ENCODE data around the gene CES3. TPM values are rescaled to one million over a fixed set of nuclear protein-coding genes. Genes with fewer than 3 reads are reported as not detected.
"Not testable (repeated sequence)": the region's sequence is repeated elsewhere in the genome, so short reads cannot be mapped to it uniquely, and the experiment has no call there.

Gene CES3
- polyA plus RNA-seq, 2 donors, result 1.8 to 4.8 TPM

DNA sequence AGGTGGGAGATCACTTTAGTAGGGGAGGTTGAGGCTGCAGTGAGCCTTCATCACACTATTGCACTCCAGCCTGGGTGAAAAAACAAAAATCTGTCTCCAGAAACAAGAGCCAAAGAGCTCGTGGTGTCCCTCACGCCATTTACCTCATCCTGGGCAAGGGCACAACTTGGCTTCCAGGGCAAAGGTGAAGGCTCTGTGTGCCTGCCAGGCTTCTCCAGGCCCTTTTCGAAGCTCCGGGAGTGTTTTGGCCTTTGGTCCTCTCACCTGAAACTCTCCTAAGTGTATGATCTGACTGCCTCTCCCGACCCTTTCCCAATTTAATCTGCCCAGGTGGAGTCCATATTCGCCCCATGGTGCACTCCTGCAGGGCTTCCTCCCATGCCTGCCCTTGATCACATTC lies 11.6 kb upstream of the CES3 start:
- Histone ChIP-seq H3K27ac (ENCODE audit: low read depth in 2 of 2, low read length in 1 of 2) (no peak overlapping the region), H3K4me3 (ENCODE audit: low read depth in 1 of 2, low read length in 2 of 2) (no peak overlapping the region), H3K36me3 (ENCODE audit: control insufficient read depth in 2 of 2, insufficient read depth in 2 of 2, low read length in 1 of 2) (no peaks in the 10 kb centered on the region), H3K27me3 (ENCODE audit: control insufficient read depth in 1 of 2, insufficient read depth in 2 of 2, low read length in 2 of 2) (no peaks in the 10 kb centered on the region), H3K4me1 (ENCODE audit: control insufficient read depth in 2 of 2, insufficient read depth in 2 of 2, low read length in 1 of 2) (peaks cover 0 to 10% of the 10 kb centered on the region in 2 donors), H3K9me3 (ENCODE audit: control insufficient read depth in 2 of 2, insufficient read depth in 1 of 2, low read depth in 1 of 2, low read length in 1 of 2) (no peaks in the 10 kb centered on the region)
- 77 to 80% methylated on average over 6 of the region's 6 CpGs for WGBS, 2 donors

DNA sequence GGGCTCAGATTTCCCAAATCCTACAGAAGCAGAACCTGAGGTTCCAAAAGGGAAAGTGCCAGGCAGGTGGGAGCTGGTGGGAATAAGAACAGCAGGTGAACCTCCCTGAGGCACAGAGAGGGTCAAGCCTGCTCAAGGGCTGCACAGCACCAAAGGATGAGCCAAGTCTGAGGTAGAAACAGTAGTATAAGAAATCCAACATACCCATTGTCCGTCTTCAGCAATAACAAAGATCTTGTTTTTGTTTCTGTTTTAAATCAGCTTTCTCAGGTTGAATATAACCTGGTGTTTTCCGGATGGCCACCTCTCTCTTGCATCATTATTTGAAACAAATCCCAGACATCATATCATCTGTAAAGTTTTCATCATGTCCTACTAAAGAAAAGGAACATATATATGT lies 10.6 kb upstream of the CES3 start:
- Histone ChIP-seq H3K9me3 (ENCODE audit: control insufficient read depth in 2 of 2, insufficient read depth in 1 of 2, low read depth in 1 of 2, low read length in 1 of 2) (no peaks in the 10 kb centered on the region), H3K4me1 (ENCODE audit: control insufficient read depth in 2 of 2, insufficient read depth in 2 of 2, low read length in 1 of 2) (peaks cover 0 to 10% of the 10 kb centered on the region in 2 donors), H3K4me3 (ENCODE audit: low read depth in 1 of 2, low read length in 2 of 2) (no peak overlapping the region), H3K27me3 (ENCODE audit: control insufficient read depth in 1 of 2, insufficient read depth in 2 of 2, low read length in 2 of 2) (no peaks in the 10 kb centered on the region), H3K36me3 (ENCODE audit: control insufficient read depth in 2 of 2, insufficient read depth in 2 of 2, low read length in 1 of 2) (no peaks in the 10 kb centered on the region), H3K27ac (ENCODE audit: low read depth in 2 of 2, low read length in 1 of 2) (no peak overlapping the region)
- 73 to 76% methylated on average over 2 of the region's 2 CpGs for WGBS, 2 donors

DNA sequence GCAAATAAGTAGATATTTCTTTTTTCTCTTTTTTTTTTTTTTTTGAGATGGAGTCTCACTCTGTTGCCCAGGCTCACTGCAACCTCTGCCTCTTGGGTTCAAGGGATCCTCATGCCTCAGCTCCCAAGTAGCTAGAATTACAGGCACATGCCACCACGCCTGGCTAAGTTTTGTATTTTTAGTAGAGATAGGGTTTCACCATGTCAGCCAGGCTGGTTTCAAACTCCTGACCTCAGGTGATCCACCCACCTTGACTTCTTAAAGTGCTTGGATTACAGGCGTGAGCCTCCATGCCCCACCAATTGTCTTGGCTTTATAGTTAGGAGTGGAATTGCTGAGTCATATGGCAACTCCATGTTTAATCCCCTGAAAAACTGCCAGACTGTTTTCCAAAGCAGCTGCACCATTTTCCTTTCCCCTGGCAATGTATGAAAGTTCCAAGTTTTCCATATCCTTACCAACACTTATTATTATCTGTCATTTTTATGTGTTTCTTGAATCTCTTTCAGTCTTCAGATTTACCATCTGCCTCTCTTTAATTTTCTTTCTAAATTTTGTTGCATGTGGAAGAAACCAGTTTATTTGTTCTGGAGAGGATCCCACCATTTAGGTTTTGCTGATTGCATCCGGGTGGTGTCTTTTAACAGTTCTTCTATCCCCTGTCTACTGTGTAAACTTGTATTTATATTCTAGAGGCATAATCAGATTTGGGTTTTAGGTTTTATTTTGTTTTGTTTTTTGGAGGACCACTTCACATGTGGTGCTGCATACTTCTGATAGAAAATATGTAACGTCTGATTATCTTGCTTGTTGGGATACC lies 9.9 kb upstream of the CES3 start:
- Histone ChIP-seq H3K9me3 (ENCODE audit: control insufficient read depth in 2 of 2, insufficient read depth in 1 of 2, low read depth in 1 of 2, low read length in 1 of 2) (no peaks in the 10 kb centered on the region), H3K27me3 (ENCODE audit: control insufficient read depth in 1 of 2, insufficient read depth in 2 of 2, low read length in 2 of 2) (no peaks in the 10 kb centered on the region), H3K4me3 (ENCODE audit: low read depth in 1 of 2, low read length in 2 of 2) (no peak overlapping the region), H3K4me1 (ENCODE audit: control insufficient read depth in 2 of 2, insufficient read depth in 2 of 2, low read length in 1 of 2) (peaks cover 0 to 10% of the 10 kb centered on the region in 2 donors), H3K27ac (ENCODE audit: low read depth in 2 of 2, low read length in 1 of 2) (no peak overlapping the region), H3K36me3 (ENCODE audit: control insufficient read depth in 2 of 2, insufficient read depth in 2 of 2, low read length in 1 of 2) (no peaks in the 10 kb centered on the region)
- 71 to 76% methylated on average over 4 of the region's 4 CpGs for WGBS, 2 donors

DNA sequence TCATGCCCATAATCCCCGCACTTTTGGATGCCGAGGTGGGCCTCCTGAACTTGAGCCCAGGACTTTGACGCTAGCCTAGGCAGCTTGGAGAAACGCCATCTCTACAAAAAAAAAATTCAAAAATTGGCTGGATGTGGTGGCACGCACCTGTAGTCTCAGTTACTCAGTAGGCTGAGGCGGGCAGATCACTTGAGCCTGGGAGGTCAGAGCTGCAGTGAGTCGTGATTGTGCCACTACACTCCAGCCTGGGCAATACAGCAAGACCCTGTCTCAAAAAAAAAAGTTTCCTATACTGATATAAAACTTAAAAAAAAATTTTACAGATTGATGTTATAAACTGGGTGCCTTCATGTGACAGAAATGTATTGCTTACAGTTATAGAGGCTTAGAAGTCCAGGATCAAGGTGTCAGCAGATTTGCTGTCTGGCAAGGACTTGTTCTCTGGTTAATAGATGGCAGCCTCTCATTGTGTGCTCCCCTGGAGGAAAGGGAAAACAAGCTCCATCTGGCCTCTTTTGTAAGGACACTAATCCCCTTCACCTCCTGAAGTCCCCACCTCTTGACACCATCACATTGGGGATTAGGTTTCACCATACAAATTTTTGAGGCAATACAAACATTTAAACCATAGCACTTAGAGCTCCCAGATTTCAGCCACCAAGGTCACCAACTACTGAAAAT lies 8.5 kb upstream of the CES3 start:
- Histone ChIP-seq H3K9me3 (ENCODE audit: control insufficient read depth in 2 of 2, insufficient read depth in 1 of 2, low read depth in 1 of 2, low read length in 1 of 2) (no peaks in the 10 kb centered on the region), H3K4me3 (ENCODE audit: low read depth in 1 of 2, low read length in 2 of 2) (no peak overlapping the region), H3K27me3 (ENCODE audit: control insufficient read depth in 1 of 2, insufficient read depth in 2 of 2, low read length in 2 of 2) (no peaks in the 10 kb centered on the region), H3K27ac (ENCODE audit: low read depth in 2 of 2, low read length in 1 of 2) (no peak overlapping the region), H3K36me3 (ENCODE audit: control insufficient read depth in 2 of 2, insufficient read depth in 2 of 2, low read length in 1 of 2) (no peaks in the 10 kb centered on the region), H3K4me1 (ENCODE audit: control insufficient read depth in 2 of 2, insufficient read depth in 2 of 2, low read length in 1 of 2) (peaks cover 0 to 10% of the 10 kb centered on the region in 2 donors)
- 82 to 86% methylated on average over 7 of the region's 7 CpGs for WGBS, 2 donors

DNA sequence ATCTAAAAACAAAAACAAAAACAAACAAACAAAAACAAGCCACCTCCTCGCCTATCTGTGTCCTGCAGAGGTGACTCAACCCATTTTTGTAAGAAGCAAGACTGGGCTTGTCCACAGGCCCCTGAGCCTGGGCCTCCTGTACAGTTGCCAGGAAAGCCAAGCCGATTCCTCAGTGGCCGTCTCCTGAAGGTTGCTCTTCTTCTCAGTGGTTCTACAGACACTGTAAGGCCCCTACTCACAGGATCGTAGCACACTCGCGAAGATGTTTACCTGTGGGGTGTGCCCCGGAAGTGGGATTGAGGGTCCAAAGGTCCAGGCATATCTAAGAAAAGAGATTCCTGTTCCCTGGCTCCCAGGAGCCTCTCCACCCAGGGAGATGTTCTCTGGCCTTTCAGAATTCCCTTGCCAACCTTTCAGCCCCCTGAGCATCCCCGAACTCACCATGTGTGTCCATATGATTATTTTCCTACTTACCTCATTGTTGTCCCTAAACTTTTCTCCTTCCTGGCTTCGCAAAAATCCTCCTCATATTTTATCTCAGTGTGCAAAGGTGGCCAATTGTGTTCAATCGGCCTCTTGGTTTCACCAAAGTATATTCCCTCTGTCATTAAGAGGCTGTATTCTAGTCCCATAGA lies 7.5 kb upstream of the CES3 start:
- H3K4me1 ChIP-seq (ENCODE audit: control insufficient read depth in 2 of 2, insufficient read depth in 2 of 2, low read length in 1 of 2), result peaks cover 0 to 5% of the 10 kb centered on the region in 2 donors
- 61 to 66% methylated on average over 10 of the region's 10 CpGs for WGBS, 2 donors
- no peaks in the 10 kb centered on the region for H3K27me3 ChIP-seq (ENCODE audit: control insufficient read depth in 1 of 2, insufficient read depth in 2 of 2, low read length in 2 of 2)
- no peaks in the 10 kb centered on the region for H3K36me3 ChIP-seq (ENCODE audit: control insufficient read depth in 2 of 2, insufficient read depth in 2 of 2, low read length in 1 of 2)
- no peak overlapping the region for H3K27ac ChIP-seq (ENCODE audit: low read depth in 2 of 2, low read length in 1 of 2)
- H3K4me3 ChIP-seq (ENCODE audit: low read depth in 1 of 2, low read length in 2 of 2), result no peak overlapping the region
- no peaks in the 10 kb centered on the region for H3K9me3 ChIP-seq (ENCODE audit: control insufficient read depth in 2 of 2, insufficient read depth in 1 of 2, low read depth in 1 of 2, low read length in 1 of 2)

DNA sequence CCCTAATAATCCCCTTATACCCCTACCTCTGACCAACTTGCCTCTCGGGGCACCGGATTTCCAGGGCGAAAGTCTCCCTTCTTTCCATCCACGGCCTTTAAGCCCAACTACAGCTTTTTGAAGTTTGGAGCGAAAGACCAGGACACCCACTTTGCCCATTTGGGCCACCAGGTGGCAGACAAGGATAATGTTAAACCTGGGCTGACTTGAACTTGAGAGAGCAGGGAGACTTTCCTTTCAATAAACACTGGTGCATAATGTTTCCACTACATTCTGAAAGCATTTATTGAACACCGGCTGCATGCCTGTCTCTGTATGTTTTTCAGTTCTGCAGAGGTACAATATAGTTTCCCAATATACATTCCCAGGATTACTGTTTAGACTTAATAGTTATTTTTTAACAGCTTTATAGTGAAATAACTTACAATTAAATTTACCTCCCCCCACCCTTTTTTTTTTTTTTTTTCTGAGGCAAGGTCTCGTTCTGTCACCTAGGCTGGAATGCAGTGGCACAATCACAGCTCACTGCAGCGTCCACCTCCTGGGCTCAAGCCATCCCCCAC lies 6.9 kb upstream of the CES3 start:
- no peak overlapping the region for H3K4me3 ChIP-seq (ENCODE audit: low read depth in 1 of 2, low read length in 2 of 2)
- 8 to 13% methylated on average over 8 of the region's 8 CpGs for WGBS, 2 donors
- H3K27me3 ChIP-seq (ENCODE audit: control insufficient read depth in 1 of 2, insufficient read depth in 2 of 2, low read length in 2 of 2), result no peaks in the 10 kb centered on the region
- H3K27ac ChIP-seq (ENCODE audit: low read depth in 2 of 2, low read length in 1 of 2), result no peak overlapping the region
- no peaks in the 10 kb centered on the region for H3K9me3 ChIP-seq (ENCODE audit: control insufficient read depth in 2 of 2, insufficient read depth in 1 of 2, low read depth in 1 of 2, low read length in 1 of 2)
- peaks cover 0 to 3% of the 10 kb centered on the region in 2 donors for H3K4me1 ChIP-seq (ENCODE audit: control insufficient read depth in 2 of 2, insufficient read depth in 2 of 2, low read length in 1 of 2)
- no peaks in the 10 kb centered on the region for H3K36me3 ChIP-seq (ENCODE audit: control insufficient read depth in 2 of 2, insufficient read depth in 2 of 2, low read length in 1 of 2)

DNA sequence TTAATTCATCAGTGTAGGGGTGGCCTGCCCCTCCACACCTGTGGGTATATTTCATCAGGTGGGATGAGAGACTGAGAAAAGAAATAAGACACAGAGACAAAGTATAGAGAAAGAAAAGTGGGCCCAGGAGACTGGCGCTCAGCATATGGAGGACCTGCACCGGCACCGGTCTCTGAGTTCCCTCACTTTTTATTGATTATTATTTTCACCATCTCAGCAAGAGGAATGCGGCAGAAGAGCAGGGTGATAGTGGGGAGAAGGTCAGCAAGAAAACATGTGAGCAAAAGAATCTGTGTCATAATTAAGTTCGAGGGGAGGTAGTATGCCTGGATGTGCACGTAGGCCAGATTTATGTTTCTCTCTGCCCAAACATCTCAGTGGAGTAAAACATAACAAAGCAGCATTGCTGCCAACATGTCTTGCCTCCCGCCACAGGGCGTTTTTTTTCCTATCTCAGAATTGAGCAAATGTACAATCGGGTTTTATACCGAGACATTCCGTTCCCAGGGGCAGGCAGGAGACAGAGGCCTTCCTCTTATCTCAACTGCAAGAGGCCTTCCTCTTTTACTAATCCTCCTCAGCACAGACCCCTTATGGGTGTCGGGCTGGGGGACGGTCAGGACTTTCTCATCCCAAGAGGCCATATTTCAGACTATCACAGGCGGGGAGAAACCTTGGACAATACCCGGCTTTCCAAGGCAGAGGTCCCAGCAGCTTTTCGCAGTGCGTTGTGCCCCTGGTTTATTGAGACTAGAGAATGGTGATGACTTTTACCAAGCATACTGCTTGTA lies 5.5 kb upstream of the CES3 start:
- not testable (repeated sequence) for H3K27me3 ChIP-seq (ENCODE audit: control insufficient read depth in 1 of 2, insufficient read depth in 2 of 2, low read length in 2 of 2); H3K4me1 ChIP-seq (ENCODE audit: control insufficient read depth in 2 of 2, insufficient read depth in 2 of 2, low read length in 1 of 2); H3K27ac ChIP-seq (ENCODE audit: low read depth in 2 of 2, low read length in 1 of 2); H3K4me3 ChIP-seq (ENCODE audit: low read depth in 1 of 2, low read length in 2 of 2); H3K9me3 ChIP-seq (ENCODE audit: control insufficient read depth in 2 of 2, insufficient read depth in 1 of 2, low read depth in 1 of 2, low read length in 1 of 2); H3K36me3 ChIP-seq (ENCODE audit: control insufficient read depth in 2 of 2, insufficient read depth in 2 of 2, low read length in 1 of 2)
- 76 to 85% methylated on average over 17 of the region's 17 CpGs for WGBS, 2 donors

DNA sequence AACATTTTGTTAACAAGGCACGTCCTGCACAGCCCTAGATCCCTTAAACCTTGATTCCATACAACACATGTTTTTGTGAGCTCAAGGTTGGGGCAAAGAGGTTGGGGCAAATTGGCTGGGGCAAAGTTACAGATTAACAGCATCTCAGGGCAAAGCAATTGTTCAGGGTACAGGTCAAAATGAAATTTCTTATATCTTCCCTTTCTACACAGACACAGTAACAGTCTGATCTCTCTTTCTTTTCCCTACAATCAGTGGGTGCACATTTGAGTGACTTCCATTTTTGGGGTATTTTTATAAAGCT lies 5.0 kb upstream of the CES3 start:
- H3K4me1 ChIP-seq (ENCODE audit: control insufficient read depth in 2 of 2, insufficient read depth in 2 of 2, low read length in 1 of 2); H3K4me3 ChIP-seq (ENCODE audit: low read depth in 1 of 2, low read length in 2 of 2); H3K27ac ChIP-seq (ENCODE audit: low read depth in 2 of 2, low read length in 1 of 2); H3K9me3 ChIP-seq (ENCODE audit: control insufficient read depth in 2 of 2, insufficient read depth in 1 of 2, low read depth in 1 of 2, low read length in 1 of 2); H3K36me3 ChIP-seq (ENCODE audit: control insufficient read depth in 2 of 2, insufficient read depth in 2 of 2, low read length in 1 of 2); H3K27me3 ChIP-seq (ENCODE audit: control insufficient read depth in 1 of 2, insufficient read depth in 2 of 2, low read length in 2 of 2): not testable (repeated sequence)
- 75 to 78% methylated on average over 1 of the region's 1 CpG for WGBS, 2 donors

Data from esophagus (tissue), 2 donors.